Measurements from ENCODE around the gene TXNL4B. TPM values are rescaled to one million over a fixed set of nuclear protein-coding genes. Genes with fewer than 3 reads are reported as not detected.

TXNL4B gene
- total and polyA plus RNA-seq, 4 donors = 5.4 to 17.7 (median 12.7) TPM

DNA sequence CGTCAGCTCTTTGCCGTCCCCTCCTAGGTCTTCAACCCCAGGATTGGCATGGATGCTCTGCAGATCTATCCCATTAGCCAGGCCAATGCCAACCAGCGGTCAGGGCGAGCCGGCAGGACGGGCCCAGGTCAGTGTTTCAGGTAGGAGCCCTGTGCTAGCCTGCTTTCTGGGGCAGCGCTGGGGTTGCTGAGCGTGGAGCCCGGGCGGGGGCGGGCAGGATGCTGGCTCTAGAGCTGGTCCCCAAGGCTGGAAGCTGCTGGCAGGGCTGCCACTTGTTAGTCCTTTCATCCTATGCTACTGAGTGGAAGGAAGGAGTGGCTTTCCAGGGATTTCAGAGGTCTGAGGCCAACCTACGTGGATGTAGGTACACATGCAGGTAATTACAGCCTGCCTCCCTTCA lies 12.6 kb upstream of the TXNL4B start:
- TF ChIP-seq, protein P1, sequence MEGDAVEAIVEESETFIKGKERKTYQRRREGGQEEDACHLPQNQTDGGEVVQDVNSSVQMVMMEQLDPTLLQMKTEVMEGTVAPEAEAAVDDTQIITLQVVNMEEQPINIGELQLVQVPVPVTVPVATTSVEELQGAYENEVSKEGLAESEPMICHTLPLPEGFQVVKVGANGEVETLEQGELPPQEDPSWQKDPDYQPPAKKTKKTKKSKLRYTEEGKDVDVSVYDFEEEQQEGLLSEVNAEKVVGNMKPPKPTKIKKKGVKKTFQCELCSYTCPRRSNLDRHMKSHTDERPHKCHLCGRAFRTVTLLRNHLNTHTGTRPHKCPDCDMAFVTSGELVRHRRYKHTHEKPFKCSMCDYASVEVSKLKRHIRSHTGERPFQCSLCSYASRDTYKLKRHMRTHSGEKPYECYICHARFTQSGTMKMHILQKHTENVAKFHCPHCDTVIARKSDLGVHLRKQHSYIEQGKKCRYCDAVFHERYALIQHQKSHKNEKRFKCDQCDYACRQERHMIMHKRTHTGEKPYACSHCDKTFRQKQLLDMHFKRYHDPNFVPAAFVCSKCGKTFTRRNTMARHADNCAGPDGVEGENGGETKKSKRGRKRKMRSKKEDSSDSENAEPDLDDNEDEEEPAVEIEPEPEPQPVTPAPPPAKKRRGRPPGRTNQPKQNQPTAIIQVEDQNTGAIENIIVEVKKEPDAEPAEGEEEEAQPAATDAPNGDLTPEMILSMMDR (IDR thresholded peaks at IDR 0.05; ENCODE audit: control extremely low read depth, extremely low read depth) = no peak
- Histone ChIP-seq H3K9me3 (ENCODE audit: control insufficient read depth in 4 of 4, insufficient read depth in 3 of 4, low read length in 3 of 4) (no peaks in the 10 kb centered on the region), H3K27ac (ENCODE audit: low read depth in 1 of 2, low read length in 1 of 2) (no peak overlapping the region), H3K4me1 (ENCODE audit: control insufficient read depth in 5 of 5, insufficient read depth in 5 of 5, low read length in 5 of 5) (no peaks in the 10 kb centered on the region), H3K36me3 (ENCODE audit: control insufficient read depth in 4 of 4, insufficient read depth in 4 of 4, low read length in 4 of 4) (peaks cover 60 to 87% (median 71%) of the 10 kb centered on the region in 4 donors), H3K9ac (ENCODE audit: insufficient read depth in 1 of 2, low read length in 2 of 2) (no peak overlapping the region), H3K4me3 (no peak overlapping the region), H3K27me3 (ENCODE audit: control insufficient read depth in 3 of 3, insufficient read depth in 3 of 3, low read length in 2 of 3) (no peaks in the 10 kb centered on the region)
- no peak for ATAC-seq (ENCODE audit: insufficient read depth, low FRiP score)
- DNase-seq = no peak
- WGBS, 2 donors = 97 to 99% methylated on average over 12 of the region's 12 CpGs

DNA sequence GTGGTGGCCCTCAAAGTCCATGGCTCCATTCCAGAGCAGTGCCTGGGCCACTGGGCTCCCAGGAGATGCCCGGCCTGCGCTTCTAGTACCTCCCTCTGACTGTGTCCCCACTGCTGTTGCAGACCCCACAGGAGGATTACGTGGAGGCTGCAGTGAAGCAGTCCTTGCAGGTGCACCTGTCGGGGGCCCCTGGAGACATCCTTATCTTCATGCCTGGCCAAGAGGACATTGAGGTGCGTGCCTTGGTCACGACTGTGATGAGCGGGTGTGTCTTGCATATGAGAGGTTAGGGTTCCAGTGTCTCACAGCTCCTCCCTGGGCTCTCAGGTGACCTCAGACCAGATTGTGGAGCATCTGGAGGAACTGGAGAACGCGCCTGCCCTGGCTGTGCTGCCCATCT lies 11.5 kb upstream of the TXNL4B start:
- Histone ChIP-seq H3K36me3 (ENCODE audit: control insufficient read depth in 4 of 4, insufficient read depth in 4 of 4, low read length in 4 of 4) (peaks cover 52 to 85% (median 73%) of the 10 kb centered on the region in 4 donors), H3K27ac (ENCODE audit: low read depth in 1 of 2, low read length in 1 of 2) (no peak overlapping the region), H3K4me3 (no peak overlapping the region), H3K9ac (ENCODE audit: insufficient read depth in 1 of 2, low read length in 2 of 2) (no peak overlapping the region), H3K27me3 (ENCODE audit: control insufficient read depth in 3 of 3, insufficient read depth in 3 of 3, low read length in 2 of 3) (no peaks in the 10 kb centered on the region), H3K4me1 (ENCODE audit: control insufficient read depth in 5 of 5, insufficient read depth in 5 of 5, low read length in 5 of 5) (no peaks in the 10 kb centered on the region), H3K9me3 (ENCODE audit: control insufficient read depth in 4 of 4, insufficient read depth in 3 of 4, low read length in 3 of 4) (no peaks in the 10 kb centered on the region)
- 96 to 99% methylated on average over 9 of the region's 9 CpGs for WGBS, 2 donors
- TF ChIP-seq, protein P1 (IDR thresholded peaks at IDR 0.05; ENCODE audit: control extremely low read depth, extremely low read depth) = no peak
- DNase-seq (no peak), ATAC-seq (ENCODE audit: insufficient read depth, low FRiP score) (no peak)

DNA sequence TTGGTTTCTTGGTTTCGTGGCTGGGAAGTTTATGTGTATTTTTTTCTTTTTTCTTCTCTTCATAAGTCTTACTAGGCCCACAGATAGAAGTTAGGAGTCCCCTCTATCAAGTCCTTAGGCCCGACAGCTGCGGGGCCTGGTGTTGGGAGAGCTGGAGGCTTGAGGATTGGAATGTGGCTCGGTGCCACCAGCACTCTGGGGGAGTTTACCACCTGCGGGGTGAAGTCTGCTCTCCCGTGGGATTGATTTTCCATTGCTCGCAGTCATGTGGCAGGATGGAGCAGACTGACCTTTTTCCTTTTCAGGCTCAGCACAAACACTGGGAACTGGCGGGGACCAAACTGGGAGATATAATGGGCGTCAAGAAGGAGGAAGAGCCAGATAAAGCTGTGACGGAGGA lies 7.8 kb upstream of the TXNL4B start:
- ATAC-seq (ENCODE audit: insufficient read depth, low FRiP score) (no peak), DNase-seq (no peak)
- H3K27me3 ChIP-seq (ENCODE audit: control insufficient read depth in 3 of 3, insufficient read depth in 3 of 3, low read length in 2 of 3) = no peaks in the 10 kb centered on the region
- H3K4me3 ChIP-seq = no peak overlapping the region
- TF ChIP-seq, protein P1 (IDR thresholded peaks at IDR 0.05; ENCODE audit: control extremely low read depth, extremely low read depth) = no peak
- WGBS, 2 donors = 94% methylated on average over 10 of the region's 10 CpGs
- no peaks in the 10 kb centered on the region for H3K9me3 ChIP-seq (ENCODE audit: control insufficient read depth in 4 of 4, insufficient read depth in 3 of 4, low read length in 3 of 4)
- H3K9ac ChIP-seq (ENCODE audit: insufficient read depth in 1 of 2, low read length in 2 of 2) = no peak overlapping the region
- peaks cover 29 to 81% (median 70%) of the 10 kb centered on the region in 4 donors for H3K36me3 ChIP-seq (ENCODE audit: control insufficient read depth in 4 of 4, insufficient read depth in 4 of 4, low read length in 4 of 4)
- no peak overlapping the region for H3K27ac ChIP-seq (ENCODE audit: low read depth in 1 of 2, low read length in 1 of 2)
- no peaks in the 10 kb centered on the region for H3K4me1 ChIP-seq (ENCODE audit: control insufficient read depth in 5 of 5, insufficient read depth in 5 of 5, low read length in 5 of 5)

DNA sequence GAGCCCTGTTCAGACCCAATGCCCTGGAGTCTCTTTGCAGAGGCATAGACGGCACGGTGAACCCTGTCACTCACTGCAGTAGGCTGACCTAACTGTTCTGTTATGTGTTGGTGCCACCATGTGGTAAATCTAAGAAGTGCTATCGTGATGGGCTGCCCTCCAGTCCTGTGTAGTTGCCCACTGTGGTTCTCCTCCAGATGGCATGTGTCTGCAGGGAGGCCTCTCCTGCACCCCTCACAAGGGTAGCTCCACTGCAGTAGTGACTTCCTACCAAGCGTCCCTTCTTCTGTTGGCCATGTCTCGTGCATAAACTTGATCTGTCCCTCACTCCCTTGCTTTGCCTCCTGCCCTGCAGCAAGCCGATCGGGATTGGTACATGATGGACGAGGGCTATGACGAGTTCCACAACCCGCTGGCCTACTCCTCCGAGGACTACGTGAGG lies 6.0 kb upstream of the TXNL4B start:
- 74 to 76% methylated on average over 12 of the region's 12 CpGs for WGBS, 2 donors
- TF ChIP-seq, protein P1 (IDR thresholded peaks at IDR 0.05; ENCODE audit: control extremely low read depth, extremely low read depth) = peak; percentile 14

More for the DNA sequence above, 6.0 kb upstream of the TXNL4B start:
- ATAC-seq (ENCODE audit: insufficient read depth, low FRiP score) (no peak), DNase-seq (peak; percentile 35 to 56 (median 39))
- peaks cover 26 to 65% (median 55%) of the 10 kb centered on the region in 4 donors for H3K36me3 ChIP-seq (ENCODE audit: control insufficient read depth in 4 of 4, insufficient read depth in 4 of 4, low read length in 4 of 4)
- H3K4me3 ChIP-seq = no peak overlapping the region
- no peaks in the 10 kb centered on the region for H3K9me3 ChIP-seq (ENCODE audit: control insufficient read depth in 4 of 4, insufficient read depth in 3 of 4, low read length in 3 of 4)
- peaks cover 0 to 10% (median 3%) of the 10 kb centered on the region in 5 donors for H3K4me1 ChIP-seq (ENCODE audit: control insufficient read depth in 5 of 5, insufficient read depth in 5 of 5, low read length in 5 of 5)
- H3K27ac ChIP-seq (ENCODE audit: low read depth in 1 of 2, low read length in 1 of 2) = no peak overlapping the region
- no peaks in the 10 kb centered on the region for H3K27me3 ChIP-seq (ENCODE audit: control insufficient read depth in 3 of 3, insufficient read depth in 3 of 3, low read length in 2 of 3)
- no peak overlapping the region for H3K9ac ChIP-seq (ENCODE audit: insufficient read depth in 1 of 2, low read length in 2 of 2)

All from lung (tissue), 12 donors.